Neural progenitor cell (in vitro differentiated cells): Measurements from ENCODE around the gene USP34.

ENCODE experiments used
- EZH2phosphoT487 ChIP-seq: fragments of 200-600 bp; sonication (generic); IDR thresholded peaks from 2 replicates; pipeline ENCODE4 v1.6.1; 2017; ENCODE audit warnings: antibody characterized with exemption
- TF ChIP-seq, protein P1 (sequence below): fragments of 200-600 bp; sonication (generic); IDR thresholded peaks from 2 replicates; pipeline ENCODE4 v1.5.1; 2017; ENCODE audit warnings: antibody characterized with exemption, mild to moderate bottlenecking

GRCh38 chr2:61416871-61417645 lies 53.8 kb downstream of the USP34 start:
- TF ChIP-seq, protein P1, sequence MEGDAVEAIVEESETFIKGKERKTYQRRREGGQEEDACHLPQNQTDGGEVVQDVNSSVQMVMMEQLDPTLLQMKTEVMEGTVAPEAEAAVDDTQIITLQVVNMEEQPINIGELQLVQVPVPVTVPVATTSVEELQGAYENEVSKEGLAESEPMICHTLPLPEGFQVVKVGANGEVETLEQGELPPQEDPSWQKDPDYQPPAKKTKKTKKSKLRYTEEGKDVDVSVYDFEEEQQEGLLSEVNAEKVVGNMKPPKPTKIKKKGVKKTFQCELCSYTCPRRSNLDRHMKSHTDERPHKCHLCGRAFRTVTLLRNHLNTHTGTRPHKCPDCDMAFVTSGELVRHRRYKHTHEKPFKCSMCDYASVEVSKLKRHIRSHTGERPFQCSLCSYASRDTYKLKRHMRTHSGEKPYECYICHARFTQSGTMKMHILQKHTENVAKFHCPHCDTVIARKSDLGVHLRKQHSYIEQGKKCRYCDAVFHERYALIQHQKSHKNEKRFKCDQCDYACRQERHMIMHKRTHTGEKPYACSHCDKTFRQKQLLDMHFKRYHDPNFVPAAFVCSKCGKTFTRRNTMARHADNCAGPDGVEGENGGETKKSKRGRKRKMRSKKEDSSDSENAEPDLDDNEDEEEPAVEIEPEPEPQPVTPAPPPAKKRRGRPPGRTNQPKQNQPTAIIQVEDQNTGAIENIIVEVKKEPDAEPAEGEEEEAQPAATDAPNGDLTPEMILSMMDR: no peak
- TF ChIP-seq EZH2phosphoT487: no peak
